ENCODE data around the gene WHAMM.
"Not testable (repeated sequence)": the region's sequence is repeated elsewhere in the genome, so short reads cannot be mapped to it uniquely, and the experiment has no call there.

WHAMM gene

GRCh38 chr15:82809308-82810060, at the start of gene WHAMM:
Gene WHAMM, plus strand, starts transcription at chr15:82809628. Its CDS starts 99 bp downstream, at chr15:82809727.
- DNase-seq (ENCODE audit: low spot score): peak; percentile 95

DNA sequence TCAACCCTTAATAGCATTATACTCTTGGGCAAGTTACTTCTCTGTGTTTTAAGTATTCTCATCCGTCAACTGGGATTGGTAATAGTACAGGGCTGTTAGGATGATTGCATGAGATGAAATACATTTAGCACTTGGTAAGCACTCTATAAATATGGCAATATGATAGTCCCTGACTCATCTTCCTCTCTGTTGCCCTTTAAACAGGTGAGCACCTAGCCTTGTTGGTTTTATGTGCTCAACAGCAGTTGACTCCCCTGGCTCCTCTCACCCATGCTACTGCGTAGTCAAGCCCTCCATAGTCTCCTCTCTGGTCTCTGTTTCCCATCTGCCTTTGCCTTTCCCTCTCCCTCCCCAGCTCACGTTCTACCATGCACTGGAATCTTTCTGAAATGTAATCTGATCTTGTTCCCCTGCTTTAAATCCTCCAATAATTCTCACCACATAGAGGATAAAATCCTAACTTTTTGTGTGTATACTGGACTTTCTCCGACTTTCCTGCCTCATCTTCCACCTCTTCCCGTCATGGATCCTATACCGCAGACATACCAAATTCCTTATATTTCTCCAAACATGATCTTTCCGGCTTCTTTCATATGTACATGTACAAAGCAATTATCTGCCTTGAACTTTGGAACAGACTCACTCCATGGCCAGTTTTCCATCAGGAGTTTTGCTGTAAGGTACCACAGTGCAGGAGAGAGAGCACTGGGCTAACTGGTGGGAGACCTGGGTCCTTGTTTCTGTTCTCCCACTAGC, 45.9 kb upstream of the WHAMM start:
- no peak for DNase-seq (ENCODE audit: low spot score)

- no peak for DNase-seq (ENCODE audit: low spot score)
Observed at GRCh38 chr15:82764117-82764490, 45.3 kb upstream of the WHAMM start.

DNA sequence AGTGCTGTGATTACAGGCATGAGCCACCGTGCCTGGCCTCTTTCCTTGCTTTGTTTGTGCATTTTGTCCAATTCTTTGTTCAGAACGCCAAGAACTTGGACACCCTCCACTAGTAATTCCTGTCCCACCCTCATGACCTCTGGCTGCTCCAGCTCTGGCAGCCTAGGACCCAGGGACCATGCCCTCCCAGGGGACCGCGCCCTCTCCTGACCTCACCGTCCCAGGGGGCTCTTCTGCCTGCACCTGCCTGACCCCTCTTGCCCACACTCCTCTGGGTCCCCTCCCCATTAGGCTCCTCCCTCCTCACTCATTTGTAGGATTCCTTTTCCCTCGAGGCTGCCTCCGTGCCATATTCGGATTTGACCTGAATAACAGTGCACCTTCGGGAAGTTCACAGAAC, 44.7 kb upstream of the WHAMM start:
- no peak for DNase-seq (ENCODE audit: low spot score)

- not testable (repeated sequence) for DNase-seq (ENCODE audit: low spot score)
Observed at GRCh38 chr15:82766201-82766600, 43.2 kb upstream of the WHAMM start.

- DNase-seq (ENCODE audit: low spot score): no peak
Observed at GRCh38 chr15:82767163-82767829, 42.1 kb upstream of the WHAMM start.

DNA sequence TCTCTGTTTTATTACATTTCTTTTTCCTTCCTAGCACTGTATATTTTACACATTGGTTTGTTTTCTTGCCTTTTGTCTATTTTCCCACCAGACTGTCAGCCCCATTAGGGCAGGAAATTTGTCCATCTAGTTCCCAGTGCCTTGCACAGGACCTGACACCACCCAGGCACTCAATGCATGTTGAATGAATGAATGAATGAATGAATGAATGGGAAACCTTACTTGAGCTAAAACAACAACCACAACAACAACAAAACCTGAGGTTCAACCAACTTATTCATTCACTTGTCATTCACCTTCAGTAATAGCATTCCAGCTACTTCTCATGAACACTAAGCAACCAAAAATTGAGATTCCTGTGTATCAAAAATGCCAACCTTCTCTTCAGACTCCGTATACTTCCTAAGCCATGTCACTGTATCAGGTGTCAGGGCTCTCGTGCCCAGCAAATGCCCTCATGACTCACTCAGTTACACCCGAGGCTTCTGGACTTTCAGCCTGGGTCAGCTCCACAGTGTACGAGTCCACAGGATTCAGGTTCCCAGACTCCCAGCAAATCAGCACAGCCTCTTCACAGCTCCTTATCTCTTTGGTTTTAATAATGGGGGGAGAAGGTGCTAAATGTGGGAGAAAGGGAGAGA, 40.9 kb upstream of the WHAMM start:
- no peak for DNase-seq (ENCODE audit: low spot score)

GRCh38 chr15:82771789-82772607, 37.4 kb upstream of the WHAMM start:
- DNase-seq (ENCODE audit: low spot score): no peak

DNA sequence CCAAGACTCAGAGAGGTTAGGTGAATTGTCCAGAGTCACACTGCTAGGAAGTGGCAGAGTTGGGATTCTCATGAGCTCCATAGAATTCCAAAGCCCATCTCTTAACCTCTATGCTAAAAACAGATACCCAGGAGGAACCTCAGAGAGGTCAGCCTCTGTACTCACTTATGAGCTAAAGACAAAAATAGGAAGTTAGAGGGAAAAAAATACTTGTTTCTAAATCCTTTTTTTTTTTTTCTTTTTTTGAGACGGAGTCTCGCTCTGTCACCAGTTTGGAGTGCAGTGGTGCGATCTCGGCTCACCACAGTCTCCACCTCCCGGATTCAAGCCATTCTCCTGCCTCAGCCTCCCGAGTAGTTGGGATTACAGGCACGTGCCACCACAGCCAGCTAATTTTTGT, 34.9 kb upstream of the WHAMM start:
- DNase-seq (ENCODE audit: low spot score): no peak

- no peak for DNase-seq (ENCODE audit: low spot score)
Observed at GRCh38 chr15:82778755-82779154, 30.7 kb upstream of the WHAMM start.

DNA sequence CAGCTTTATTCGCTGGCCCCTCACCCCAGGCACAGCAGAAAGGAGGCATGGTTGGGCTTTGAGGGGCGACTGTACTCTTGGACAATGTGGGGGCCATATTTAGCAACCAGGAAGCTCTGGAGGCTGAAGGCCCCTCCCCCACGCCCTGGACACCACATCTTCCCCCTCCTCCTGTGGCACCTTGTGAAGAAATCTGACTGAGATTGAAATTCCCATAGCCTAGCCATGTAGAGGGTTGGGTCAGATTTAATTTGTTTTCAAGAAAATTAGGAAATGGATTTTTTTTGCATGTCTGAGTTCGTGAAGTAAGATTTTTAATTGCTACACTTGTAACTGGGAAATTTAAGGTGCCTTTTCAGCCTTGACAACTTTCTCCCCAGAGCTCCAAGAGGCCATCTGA, 28.1 kb upstream of the WHAMM start:
- DNase-seq (ENCODE audit: low spot score): no peak

DNA sequence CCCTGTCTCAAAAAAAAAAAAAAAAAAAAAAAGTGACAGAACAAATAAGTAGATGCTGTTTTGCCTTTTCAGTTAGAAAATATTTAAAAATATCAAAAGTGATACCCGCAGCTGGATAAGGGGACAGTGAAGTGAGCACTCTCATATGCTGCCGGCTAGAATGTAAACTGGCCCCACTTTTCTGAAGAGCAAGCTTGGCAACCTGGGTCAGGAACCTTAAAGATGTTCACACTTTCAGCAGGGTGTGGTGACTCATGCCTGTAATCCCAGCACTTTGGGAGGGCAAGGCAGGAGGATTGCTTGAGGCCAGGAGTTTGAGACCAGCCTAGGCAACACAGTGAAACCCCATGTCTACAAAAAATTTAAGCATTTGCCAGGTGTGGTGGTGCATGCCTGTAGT, 20.9 kb upstream of the WHAMM start:
- no peak for DNase-seq (ENCODE audit: low spot score)

DNA sequence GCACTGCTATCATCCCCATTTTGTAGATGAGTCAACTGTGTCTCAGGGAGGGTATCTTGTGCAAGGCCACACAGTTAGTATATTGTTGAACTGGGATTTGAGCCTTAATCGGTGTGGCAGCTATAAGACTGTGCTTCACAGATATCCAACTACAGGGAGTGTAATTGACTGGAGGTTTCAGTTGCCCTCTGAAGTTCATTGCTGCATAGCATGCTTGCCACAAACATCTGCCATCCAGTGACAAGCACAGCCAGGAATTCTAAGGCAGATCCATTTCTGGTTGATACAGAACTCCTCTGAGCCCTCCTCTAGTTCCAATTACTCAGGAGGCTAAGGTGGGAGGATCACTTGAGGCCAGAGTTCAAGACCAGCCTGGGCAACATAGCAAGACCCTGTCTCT, 19.9 kb upstream of the WHAMM start:
- no peak for DNase-seq (ENCODE audit: low spot score)

DNA sequence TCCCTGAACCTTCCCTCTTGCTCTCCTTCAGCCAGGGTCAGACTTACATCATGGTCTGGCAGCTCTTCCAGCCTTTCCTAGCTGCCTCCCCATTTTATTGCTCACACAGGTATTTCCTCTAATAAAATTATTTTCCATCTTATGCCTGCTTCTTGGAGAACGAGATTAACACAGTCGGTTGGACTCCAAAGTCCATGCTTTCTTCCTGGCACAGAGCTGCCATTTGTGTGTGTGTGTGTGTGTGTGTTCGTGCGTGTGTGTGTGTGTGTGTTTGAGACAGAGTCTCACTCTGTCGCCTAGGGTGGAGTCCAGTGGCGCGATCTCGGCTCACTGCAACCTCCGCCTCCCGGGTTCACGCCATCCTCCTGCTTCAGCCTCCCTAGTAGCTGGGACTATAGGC, 19.1 kb upstream of the WHAMM start:
- no peak for DNase-seq (ENCODE audit: low spot score)

DNA sequence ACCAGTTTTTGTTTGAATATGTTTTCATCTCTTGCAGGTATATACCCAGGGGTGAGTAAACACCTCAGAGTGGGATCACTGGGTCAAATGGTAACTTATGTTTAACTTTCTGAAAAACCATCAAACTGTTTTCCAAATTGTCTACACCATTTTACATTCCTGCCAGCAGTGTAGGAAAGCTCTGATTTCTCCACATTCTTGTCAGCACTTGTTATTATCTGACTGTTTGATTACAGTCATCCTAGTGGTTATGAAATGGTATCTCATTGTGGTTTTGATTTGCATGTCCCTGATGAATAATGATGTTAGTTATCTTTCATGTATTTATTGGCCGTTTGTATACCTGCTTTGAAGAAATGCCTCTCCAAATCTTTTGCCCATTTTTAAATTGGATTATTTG, 17.4 kb upstream of the WHAMM start:
- DNase-seq (ENCODE audit: low spot score): no peak

GRCh38 chr15:82793737-82794136, 15.7 kb upstream of the WHAMM start:
- no peak for DNase-seq (ENCODE audit: low spot score)

GRCh38 chr15:82798104-82798503, 11.3 kb upstream of the WHAMM start:
- DNase-seq (ENCODE audit: low spot score): no peak

DNA sequence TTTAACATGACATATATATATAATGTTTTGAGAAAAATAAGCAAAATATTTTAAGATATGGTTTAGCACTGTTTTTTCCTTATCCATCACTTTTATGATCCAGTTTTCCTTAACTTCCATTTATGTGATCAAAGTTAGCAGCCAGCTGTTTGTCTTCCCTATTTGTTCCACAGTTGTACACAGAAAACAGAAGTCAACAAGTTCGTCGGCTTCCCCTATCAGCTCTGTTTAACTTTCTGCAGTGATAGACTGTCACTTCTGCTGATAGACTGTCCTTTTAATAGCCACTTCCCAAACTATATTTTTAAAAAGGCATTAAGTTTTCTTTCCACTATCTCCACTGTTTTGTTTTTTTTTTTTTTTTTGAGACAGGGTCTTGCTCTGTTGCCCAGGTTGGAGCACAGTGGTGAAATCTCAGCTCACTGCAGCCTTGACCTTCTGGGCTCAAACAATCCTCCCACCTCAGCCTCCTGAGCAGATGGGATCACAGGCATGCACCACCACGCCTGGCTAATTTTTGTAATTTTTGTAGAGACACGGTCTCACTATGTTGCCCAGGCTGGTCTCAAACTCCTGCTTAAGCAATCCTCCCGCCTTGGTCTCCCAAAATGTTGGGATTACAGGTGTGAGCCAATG, 10.8 kb upstream of the WHAMM start:
- no peak for DNase-seq (ENCODE audit: low spot score)

GRCh38 chr15:82799183-82799841, 10.1 kb upstream of the WHAMM start:
- DNase-seq (ENCODE audit: low spot score): no peak

DNA sequence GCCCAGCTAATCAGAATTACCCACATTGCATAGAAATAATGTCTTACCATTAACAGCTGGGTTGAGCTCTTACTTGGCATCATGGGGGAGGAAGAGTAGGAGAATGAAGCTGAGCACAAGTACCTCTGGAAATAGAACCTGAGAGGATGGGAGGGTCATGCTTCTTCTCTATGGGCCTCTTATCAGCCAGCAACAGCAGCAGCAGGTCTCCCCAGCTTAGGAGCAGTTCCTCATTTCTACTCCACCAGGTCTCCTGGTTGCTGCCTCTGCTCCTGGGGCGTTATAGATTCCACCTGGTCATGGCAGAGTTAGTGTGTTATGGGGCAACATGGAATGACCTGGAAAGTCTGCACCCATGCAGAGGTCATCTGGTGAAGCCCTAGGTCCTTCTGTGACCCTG, 6.9 kb upstream of the WHAMM start:
- no peak for DNase-seq (ENCODE audit: low spot score)
